ENCODE results near the gene ABHD6. TPM values are rescaled to one million over a fixed set of nuclear protein-coding genes. Genes with fewer than 3 reads are reported as not detected.
"Not testable (repeated sequence)": the region's sequence is repeated elsewhere in the genome, so short reads cannot be mapped to it uniquely, and the experiment has no call there.

Gene ABHD6
- total RNA-seq, 2 donors from 2014 or later = 16.5 to 24.5 TPM

DNA sequence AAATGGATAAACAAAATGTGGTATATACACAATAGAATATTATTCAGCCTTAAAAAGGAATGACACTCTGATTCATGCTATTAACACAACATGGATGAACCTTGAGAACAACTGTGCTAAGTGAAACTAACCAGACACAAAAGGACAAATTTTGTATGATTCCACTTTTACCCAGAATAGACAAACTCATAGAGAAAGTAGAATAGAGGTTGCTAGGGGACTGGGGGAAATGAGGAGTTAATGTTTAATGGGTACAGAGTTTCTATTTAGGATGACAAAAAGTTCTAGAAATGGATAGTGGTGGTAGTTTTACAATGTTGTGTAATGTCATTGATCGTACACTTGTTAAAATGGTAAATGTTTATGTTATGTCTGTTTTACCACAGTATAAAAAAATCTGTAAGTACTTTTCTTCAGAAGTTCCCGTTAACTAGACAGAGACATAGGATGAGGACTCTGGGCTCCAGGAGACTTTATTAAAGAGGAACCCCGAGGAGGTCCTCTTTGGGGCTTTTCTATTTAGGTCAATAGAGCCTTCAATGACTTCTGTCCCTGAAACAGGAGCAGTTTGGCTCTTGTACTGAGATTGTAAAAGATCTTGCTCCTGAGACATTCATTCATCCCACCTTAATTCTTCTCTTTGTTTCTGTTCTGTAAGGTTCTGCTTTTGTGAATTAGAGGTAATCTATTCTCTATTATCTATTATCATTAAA, 24.5 kb downstream of the ABHD6 start:
- Histone ChIP-seq H3K27ac (no peak overlapping the region), H3K4me1 (no peaks in the 10 kb centered on the region)

GRCh38 chr3:58266577-58266976, 29.0 kb downstream of the ABHD6 start:
- Histone ChIP-seq H3K9me3 (no peaks in the 10 kb centered on the region), H3K27me3 (no peaks in the 10 kb centered on the region), H3K4me1 (no peaks in the 10 kb centered on the region), H3K36me3 (no peaks in the 10 kb centered on the region), H3K4me3 (no peak overlapping the region), H3K27ac (no peak overlapping the region), H3K9ac (ENCODE audit: low read depth in 2 of 2, low read length in 2 of 2) (no peak overlapping the region)
- DNase-seq = no peak
- intact Hi-C loops (cut with DNase I) = no loop called here
- TF ChIP-seq CTCF (IDR thresholded peaks at IDR 0.05) = no peak

More for the DNA sequence above, 24.5 kb downstream of the ABHD6 start:
- no peak for TF ChIP-seq CTCF (IDR thresholded peaks at IDR 0.05)
- H3K9me3 ChIP-seq = no peaks in the 10 kb centered on the region
- H3K9ac ChIP-seq (ENCODE audit: low read depth in 2 of 2, low read length in 2 of 2) = no peak overlapping the region
- no peak for DNase-seq
- intact Hi-C loops (cut with DNase I) = no loop called here
- no peaks in the 10 kb centered on the region for H3K36me3 ChIP-seq
- H3K4me3 ChIP-seq = no peak overlapping the region
- H3K27me3 ChIP-seq = no peaks in the 10 kb centered on the region

- intact Hi-C loops (cut with DNase I); H3K27me3 ChIP-seq; H3K9me3 ChIP-seq: not testable (repeated sequence)
These were observed 30.0 kb downstream of the ABHD6 start for GRCh38 chr3:58267543-58267942.

GRCh38 chr3:58269356-58269755, 31.8 kb downstream of the ABHD6 start:
- TF ChIP-seq CTCF (IDR thresholded peaks at IDR 0.05) = no peak
- Histone ChIP-seq H3K9ac (ENCODE audit: low read depth in 2 of 2, low read length in 2 of 2) (no peak overlapping the region), H3K27me3 (no peaks in the 10 kb centered on the region), H3K36me3 (no peaks in the 10 kb centered on the region), H3K9me3 (no peaks in the 10 kb centered on the region), H3K27ac (no peak overlapping the region), H3K4me1 (peaks cover 7% of the 10 kb centered on the region), H3K4me3 (no peak overlapping the region)
- intact Hi-C loops (cut with DNase I) = no loop called here
- DNase-seq = no peak

More at GRCh38 chr3:58267543-58267942, 30.0 kb downstream of the ABHD6 start:
- not testable (repeated sequence) for H3K36me3 ChIP-seq; H3K9ac ChIP-seq (ENCODE audit: low read depth in 2 of 2, low read length in 2 of 2); H3K4me1 ChIP-seq; DNase-seq; H3K4me3 ChIP-seq; H3K27ac ChIP-seq

DNA sequence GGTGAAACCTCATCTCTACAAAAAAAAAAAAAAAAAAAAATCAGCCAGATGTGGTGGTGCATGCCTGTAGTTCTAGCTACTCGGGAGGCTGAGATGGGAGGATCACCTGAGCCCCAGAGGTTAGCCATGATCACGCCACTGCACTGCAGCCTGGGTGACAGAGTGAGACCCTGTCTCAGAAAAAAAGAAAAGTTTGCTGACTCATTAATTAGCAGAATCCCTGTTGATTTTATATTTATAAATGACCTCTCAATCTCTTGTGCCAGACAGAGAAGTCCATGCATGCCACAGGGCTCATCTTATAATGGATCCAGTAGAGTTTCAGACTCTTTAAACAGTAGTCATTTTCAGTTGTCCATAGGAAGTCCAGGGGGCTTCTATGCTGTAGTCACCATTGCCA, 32.9 kb downstream of the ABHD6 start:
- TF ChIP-seq CTCF (IDR thresholded peaks at IDR 0.05) = no peak
- intact Hi-C loops (cut with DNase I) = no loop called here
- Histone ChIP-seq H3K27me3 (no peaks in the 10 kb centered on the region), H3K36me3 (no peaks in the 10 kb centered on the region), H3K4me3 (no peak overlapping the region), H3K9ac (ENCODE audit: low read depth in 2 of 2, low read length in 2 of 2) (no peak overlapping the region), H3K4me1 (peaks cover 7% of the 10 kb centered on the region), H3K9me3 (no peaks in the 10 kb centered on the region), H3K27ac (no peak overlapping the region)
- no peak for DNase-seq

DNA sequence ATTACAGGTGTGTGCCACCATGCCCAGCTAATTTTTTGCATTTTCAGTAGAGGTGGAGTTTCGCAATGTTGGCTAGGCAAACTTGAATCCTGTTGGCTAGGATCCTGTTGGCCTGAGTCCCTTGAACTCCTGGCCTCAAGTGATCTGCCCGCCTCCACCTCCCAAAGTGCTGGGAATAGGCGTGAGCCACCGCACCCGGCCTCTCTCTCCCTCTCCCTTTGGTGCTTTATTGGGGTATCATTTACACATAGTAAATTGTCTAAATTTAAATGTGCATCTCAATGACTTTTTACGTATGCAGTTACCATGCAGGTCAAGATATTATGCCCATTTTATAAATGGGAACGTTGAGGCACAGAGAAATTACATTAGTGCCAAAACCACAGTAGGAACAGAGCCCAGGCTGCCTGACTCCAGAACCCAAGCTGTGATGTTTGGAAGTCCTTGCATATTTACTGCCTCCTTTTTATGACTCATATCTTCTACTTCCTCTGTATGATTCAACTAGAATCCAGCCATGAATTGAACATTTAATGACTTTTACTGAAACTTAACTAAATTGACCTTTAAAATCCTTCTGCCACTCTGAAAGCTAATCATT, 34.4 kb downstream of the ABHD6 start:
- no peaks in the 10 kb centered on the region for H3K36me3 ChIP-seq
- intact Hi-C loops (cut with DNase I) = no loop called here

More for the DNA sequence above, 34.4 kb downstream of the ABHD6 start:
- Histone ChIP-seq H3K9ac (ENCODE audit: low read depth in 2 of 2, low read length in 2 of 2) (no peak overlapping the region), H3K4me1 (peaks cover 7% of the 10 kb centered on the region), H3K4me3 (no peak overlapping the region), H3K27ac (peak overlapping the region; percentile 44), H3K9me3 (no peaks in the 10 kb centered on the region), H3K27me3 (no peaks in the 10 kb centered on the region)
- peak; percentile 50 for DNase-seq
- no peak for TF ChIP-seq CTCF (IDR thresholded peaks at IDR 0.05)

All from colonic mucosa (tissue), 4 donors.